Effector memory CD8-positive, alpha-beta T cell (primary cell): Measurements from ENCODE around the gene RAMP3.

Experiments used
- ATAC-seq: fragments of 150-1000 bp; cut with Tn5 transposase; replicated peaks from 2 replicates; pipeline ENCODE4 v1.10.0; 2021; ENCODE audit warnings: mild to moderate bottlenecking, moderate library complexity
- DNase-seq, 3 experiments: peaks; one replicate each; pipeline ENCODE4 v3.0.0; 2021
- H3K27ac Mint-ChIP-seq, 2 donors: one replicate each; pipeline ENCODE4 v1.8.0; 2022; ENCODE audit warnings: mild to moderate bottlenecking in 2 of 2, mixed read lengths in 2 of 2, moderate library complexity in 2 of 2
- H3K27me3 Mint-ChIP-seq, 2 donors: one replicate each; pipeline ENCODE4 v1.8.0; 2022; ENCODE audit warnings: mixed read lengths in 2 of 2
- H3K36me3 Mint-ChIP-seq: one replicate; pipeline ENCODE4 v1.8.0; 2022; ENCODE audit warnings: mild to moderate bottlenecking, moderate library complexity, mixed read lengths; ENCODE audit not compliant: insufficient read depth
- H3K4me1 Mint-ChIP-seq, 2 donors: one replicate each; pipeline ENCODE4 v1.8.0; 2022; ENCODE audit warnings: low read depth in 2 of 2, mixed read lengths in 2 of 2
- H3K4me3 Mint-ChIP-seq, 2 donors: one replicate each; pipeline ENCODE4 v1.8.0; 2022; ENCODE audit warnings: mild to moderate bottlenecking in 2 of 2, mixed read lengths in 2 of 2, moderate library complexity in 2 of 2
- H3K9me3 Mint-ChIP-seq, 2 donors: one replicate each; pipeline ENCODE4 v1.8.0; 2022; ENCODE audit warnings: mixed read lengths in 2 of 2

The RAMP3 gene

GRCh38 chr7:45181991-45182855 is 24.6 kb downstream of the RAMP3 start:
- DNase-seq (no peak), ATAC-seq (no peak)
- H3K4me3 Mint-ChIP-seq: no peak overlapping the region
- no peak overlapping the region for H3K27ac Mint-ChIP-seq
- H3K4me1 Mint-ChIP-seq: no peaks in the 10 kb centered on the region
- H3K9me3 Mint-ChIP-seq: no peaks in the 10 kb centered on the region
- H3K36me3 Mint-ChIP-seq: no peaks in the 10 kb centered on the region
- peaks cover 32 to 90% of the 10 kb centered on the region in 2 donors for H3K27me3 Mint-ChIP-seq

GRCh38 chr7:45182856-45183710 is 25.5 kb downstream of the RAMP3 start:
- Mint-ChIP-seq H3K27me3 (peaks cover 34 to 85% of the 10 kb centered on the region in 2 donors), H3K4me3 (no peak overlapping the region), H3K4me1 (no peaks in the 10 kb centered on the region), H3K9me3 (no peaks in the 10 kb centered on the region), H3K27ac (no peak overlapping the region), H3K36me3 (no peaks in the 10 kb centered on the region)
- DNase-seq (no peak), ATAC-seq (no peak)

DNA sequence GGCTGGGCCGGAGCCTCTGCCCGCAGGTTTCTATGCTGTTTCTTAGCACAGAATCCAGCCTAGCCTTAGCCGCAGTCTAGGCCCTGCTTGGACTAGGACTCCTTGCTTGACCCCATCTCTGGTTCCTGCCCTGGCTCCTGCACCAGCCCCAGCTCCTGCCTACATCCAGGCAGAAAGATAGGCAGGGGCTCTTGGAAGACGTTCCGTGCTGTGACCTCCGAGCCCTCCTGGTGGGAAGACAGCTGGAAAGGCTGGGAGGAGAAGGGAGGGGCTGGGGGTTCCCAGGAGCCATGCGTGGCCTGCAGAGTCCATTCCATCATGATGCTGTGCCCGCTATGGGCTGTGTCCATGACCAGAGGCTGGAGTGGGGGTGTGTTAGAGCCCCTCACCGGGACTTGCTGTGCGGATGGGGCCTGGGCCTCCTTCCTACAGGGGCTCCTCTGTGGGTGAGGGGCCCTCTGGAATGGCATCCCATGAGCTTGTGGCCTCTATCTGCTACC is 26.2 kb downstream of the RAMP3 start:
- Mint-ChIP-seq H3K27me3 (peaks cover 28 to 79% of the 10 kb centered on the region in 2 donors), H3K4me1 (no peaks in the 10 kb centered on the region), H3K27ac (no peak overlapping the region), H3K4me3 (no peak overlapping the region), H3K36me3 (no peaks in the 10 kb centered on the region), H3K9me3 (no peaks in the 10 kb centered on the region)
- DNase-seq (no peak), ATAC-seq (no peak)

DNA sequence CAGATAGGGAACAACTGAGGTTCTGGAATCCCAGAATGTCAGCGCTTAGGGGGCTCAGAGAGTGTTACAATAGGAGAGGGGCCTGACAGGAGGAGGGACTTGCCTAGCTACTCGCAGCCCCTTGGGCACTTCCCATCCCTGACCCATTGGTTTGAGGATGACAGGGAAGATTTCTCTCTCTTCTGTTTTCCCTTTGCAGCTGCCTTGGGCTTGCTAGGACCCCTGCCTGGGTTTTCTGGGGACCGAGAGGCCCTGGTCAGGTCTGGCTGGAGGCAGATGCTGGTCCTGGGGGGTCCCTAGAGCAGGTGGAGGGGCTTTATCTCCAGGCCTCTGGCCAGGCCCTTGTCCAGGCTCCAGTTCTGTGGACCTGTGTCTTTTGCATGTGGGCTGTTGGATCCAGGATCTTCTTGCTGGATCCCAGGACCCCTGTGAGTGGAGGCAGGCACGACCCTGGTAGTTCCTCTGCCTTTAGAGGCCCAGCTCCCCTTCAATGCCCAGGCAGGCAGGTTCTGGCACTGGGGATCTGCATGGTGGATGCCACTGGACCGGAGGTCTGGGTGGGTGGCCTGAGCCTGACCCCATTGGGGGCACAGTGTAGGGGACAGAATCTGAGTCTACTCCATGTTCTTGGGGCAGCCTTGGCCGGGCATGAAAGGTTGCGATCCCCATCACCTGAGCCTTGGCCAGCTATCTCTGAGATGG is 26.9 kb downstream of the RAMP3 start:
- H3K4me1 Mint-ChIP-seq: no peaks in the 10 kb centered on the region
- peaks cover 23 to 79% of the 10 kb centered on the region in 2 donors for H3K27me3 Mint-ChIP-seq
- no peak overlapping the region for H3K4me3 Mint-ChIP-seq
- peak overlapping the region in 1 of 2 donors; percentile 15 for H3K27ac Mint-ChIP-seq
- no peaks in the 10 kb centered on the region for H3K9me3 Mint-ChIP-seq
- DNase-seq: no peak
- no peaks in the 10 kb centered on the region for H3K36me3 Mint-ChIP-seq
- no peak for ATAC-seq

DNA sequence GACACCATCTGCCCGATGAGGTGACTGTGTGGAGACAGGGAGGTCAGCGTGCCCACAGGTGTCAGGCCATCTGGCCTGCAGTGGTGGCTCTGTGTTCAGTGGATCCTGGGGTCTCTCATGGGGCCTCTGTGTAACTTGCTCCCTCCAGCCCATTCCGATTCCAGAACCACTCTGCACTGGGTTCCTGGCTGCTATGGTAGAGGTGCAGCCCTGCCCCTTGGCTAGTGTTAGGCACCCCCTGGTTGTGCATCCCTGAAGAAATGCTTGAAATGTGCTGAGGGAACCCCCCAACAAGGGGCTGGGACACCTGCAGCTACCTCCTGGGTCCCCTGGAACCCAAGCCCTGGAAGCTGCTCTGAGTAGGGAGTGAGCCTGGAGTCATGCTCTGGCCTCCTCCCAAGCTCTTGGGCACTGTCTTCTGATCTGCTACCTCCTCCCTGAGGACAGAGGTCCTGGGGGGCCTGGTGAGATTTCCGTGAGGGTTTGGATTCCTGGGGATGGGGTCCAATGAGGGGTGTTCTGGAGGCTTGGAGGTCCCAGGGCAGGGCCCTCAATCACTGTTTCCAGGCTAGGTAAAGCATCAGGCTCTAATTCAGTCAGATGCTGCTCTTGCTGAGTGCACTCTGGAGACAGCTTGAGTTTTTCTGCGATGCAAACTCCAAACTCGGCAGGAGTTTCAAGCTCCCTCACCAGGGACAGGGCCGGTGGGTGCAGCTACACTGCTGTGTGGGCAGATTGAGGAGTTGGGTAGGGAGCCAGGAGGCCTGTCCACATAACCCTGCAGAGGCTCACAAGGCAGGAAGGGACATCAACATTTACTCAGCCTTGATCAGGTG is 27.7 kb downstream of the RAMP3 start:
- Mint-ChIP-seq H3K9me3 (no peaks in the 10 kb centered on the region), H3K4me1 (no peaks in the 10 kb centered on the region), H3K36me3 (no peaks in the 10 kb centered on the region), H3K27me3 (peaks cover 24 to 75% of the 10 kb centered on the region in 2 donors), H3K4me3 (no peak overlapping the region), H3K27ac (peak overlapping the region in 1 of 2 donors; percentile 15)
- DNase-seq: no peak
- no peak for ATAC-seq

- Mint-ChIP-seq H3K27ac (no peak overlapping the region), H3K4me1 (no peaks in the 10 kb centered on the region), H3K9me3 (no peaks in the 10 kb centered on the region), H3K36me3 (no peaks in the 10 kb centered on the region), H3K27me3 (peaks cover 24 to 70% of the 10 kb centered on the region in 2 donors), H3K4me3 (no peak overlapping the region)
- no peak for ATAC-seq
- DNase-seq: no peak
These were observed 28.3 kb downstream of the RAMP3 start for GRCh38 chr7:45185864-45186250.

GRCh38 chr7:45186261-45186813 is 28.7 kb downstream of the RAMP3 start:
- DNase-seq (no peak), ATAC-seq (no peak)
- Mint-ChIP-seq H3K27ac (no peak overlapping the region), H3K4me1 (no peaks in the 10 kb centered on the region), H3K4me3 (no peak overlapping the region), H3K36me3 (no peaks in the 10 kb centered on the region), H3K27me3 (peaks cover 24 to 70% of the 10 kb centered on the region in 2 donors), H3K9me3 (no peaks in the 10 kb centered on the region)

- ATAC-seq (no peak), DNase-seq (no peak)
- H3K4me1 Mint-ChIP-seq: no peaks in the 10 kb centered on the region
- H3K4me3 Mint-ChIP-seq: no peak overlapping the region
- H3K9me3 Mint-ChIP-seq: no peaks in the 10 kb centered on the region
- peaks cover 25 to 70% of the 10 kb centered on the region in 2 donors for H3K27me3 Mint-ChIP-seq
- peak overlapping the region in 1 of 2 donors; percentile 5 for H3K27ac Mint-ChIP-seq
- no peaks in the 10 kb centered on the region for H3K36me3 Mint-ChIP-seq
These were observed 29.7 kb downstream of the RAMP3 start for GRCh38 chr7:45187089-45187945.

- DNase-seq: no peak
- H3K27ac Mint-ChIP-seq: no peak overlapping the region
- peaks cover 0 to 2% of the 10 kb centered on the region in 2 donors for H3K4me1 Mint-ChIP-seq
- no peaks in the 10 kb centered on the region for H3K9me3 Mint-ChIP-seq
- H3K36me3 Mint-ChIP-seq: no peaks in the 10 kb centered on the region
- no peak for ATAC-seq
- no peak overlapping the region for H3K4me3 Mint-ChIP-seq
- peaks cover 32 to 70% of the 10 kb centered on the region in 2 donors for H3K27me3 Mint-ChIP-seq
These were observed 30.4 kb downstream of the RAMP3 start for GRCh38 chr7:45187946-45188411.

DNA sequence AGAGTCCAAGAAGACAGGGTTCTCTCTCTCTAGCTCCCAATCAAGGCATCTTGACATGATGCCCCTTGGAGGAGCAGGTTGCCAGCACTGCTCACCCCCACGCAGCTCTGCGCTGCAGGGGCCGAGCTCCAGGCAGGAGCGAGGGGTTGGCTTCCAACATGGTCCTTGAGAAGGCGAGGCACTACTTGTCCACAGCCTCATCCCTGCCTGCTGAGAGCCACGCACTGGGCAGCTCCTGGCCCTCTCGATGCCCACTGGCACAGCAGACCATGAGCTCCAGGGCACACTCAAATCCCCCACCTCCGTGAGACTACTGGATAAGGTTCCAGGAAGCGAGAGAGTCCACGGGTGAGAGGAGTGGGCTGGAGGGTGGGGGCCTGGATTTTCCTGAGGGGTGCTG is 31.1 kb downstream of the RAMP3 start:
- H3K4me1 Mint-ChIP-seq: peaks cover 0 to 2% of the 10 kb centered on the region in 2 donors
- H3K4me3 Mint-ChIP-seq: no peak overlapping the region
- no peaks in the 10 kb centered on the region for H3K36me3 Mint-ChIP-seq
- peaks cover 32 to 69% of the 10 kb centered on the region in 2 donors for H3K27me3 Mint-ChIP-seq
- no peaks in the 10 kb centered on the region for H3K9me3 Mint-ChIP-seq
- ATAC-seq (no peak), DNase-seq (no peak)
- no peak overlapping the region for H3K27ac Mint-ChIP-seq

GRCh38 chr7:45189151-45189970 is 31.8 kb downstream of the RAMP3 start:
- Mint-ChIP-seq H3K4me1 (peaks cover 0 to 2% of the 10 kb centered on the region in 2 donors), H3K27me3 (peaks cover 33 to 69% of the 10 kb centered on the region in 2 donors), H3K9me3 (no peaks in the 10 kb centered on the region), H3K36me3 (no peaks in the 10 kb centered on the region), H3K27ac (no peak overlapping the region), H3K4me3 (no peak overlapping the region)
- no peak for ATAC-seq
- DNase-seq: no peak
